Cardiac muscle cell (in vitro differentiated cells and primary cell): Measurements from ENCODE around the gene TLCD2. TPM values are rescaled to one million over a fixed set of nuclear protein-coding genes. Genes with fewer than 3 reads are reported as not detected.

Experiments used
- polyA plus RNA-seq: library from polyadenylated mRNA; unstranded; fragments of >200 nt; fragmentation: Nextera tagmentation; extraction: Ambion mirVana; gene quantifications from 2 replicates; pipeline ENCODE4 v1.2.1, GENCODE V29; 2016
- total RNA-seq: library from RNA; depleted of rRNA; stranded (reverse); fragments of >200 nt; gene quantifications from 2 replicates; pipeline ENCODE4 v1.2.3, GENCODE V29; 2016

Gene TLCD2
- total and polyA plus RNA-seq, 2 experiments from 2014 or later: 1.4 to 3.1 TPM

Other genes with a start within 250 kb of the TLCD2 start
- gene MYO1C, start 217.7 kb downstream of the TLCD2 start, total RNA-seq: 43.7 and 63.9 TPM in 2 replicates
- 34.1 and 58.4 TPM in 2 replicates for gene MYO1C, start 217.7 kb downstream of the TLCD2 start, polyA plus RNA-seq
- 22.5 and 24.6 TPM in 2 replicates for gene INPP5K, start 193.8 kb downstream of the TLCD2 start, total RNA-seq
- gene INPP5K, start 193.8 kb downstream of the TLCD2 start, polyA plus RNA-seq: 13.8 and 18.1 TPM in 2 replicates
- gene PITPNA, start 147.6 kb downstream of the TLCD2 start, total RNA-seq: 33.1 and 33.6 TPM in 2 replicates
- gene PITPNA, start 147.6 kb downstream of the TLCD2 start, polyA plus RNA-seq: 68.0 and 75.4 TPM in 2 replicates
- 3.0 and 5.3 TPM in 2 replicates for gene SLC43A2, start 81.5 kb downstream of the TLCD2 start, total RNA-seq
- 2.5 and 4.7 TPM in 2 replicates for gene SLC43A2, start 81.5 kb downstream of the TLCD2 start, polyA plus RNA-seq
- gene SCARF1, start 64.6 kb downstream of the TLCD2 start, total RNA-seq: 7.6 and 9.8 TPM in 2 replicates
- 1.8 and 3.2 TPM in 2 replicates for gene SCARF1, start 64.6 kb downstream of the TLCD2 start, polyA plus RNA-seq
- 63.0 and 79.4 TPM in 2 replicates for gene RILP, start 60.5 kb downstream of the TLCD2 start, total RNA-seq
- 31.7 and 38.9 TPM in 2 replicates for gene RILP, start 60.5 kb downstream of the TLCD2 start, polyA plus RNA-seq
- gene PRPF8, start 25.5 kb downstream of the TLCD2 start, total RNA-seq: 118 and 137 TPM in 2 replicates
- 170 and 182 TPM in 2 replicates for gene PRPF8, start 25.5 kb downstream of the TLCD2 start, polyA plus RNA-seq
- 14.2 and 23.1 TPM in 2 replicates for gene WDR81, start 14.3 kb upstream of the TLCD2 start, total RNA-seq
- gene WDR81, start 14.3 kb upstream of the TLCD2 start, polyA plus RNA-seq: 7.4 and 9.5 TPM in 2 replicates
- gene SERPINF2, start 32.5 kb upstream of the TLCD2 start, total RNA-seq: 2.2 TPM in 1 of 2 replicates, not detected in the other
- gene SERPINF2, start 32.5 kb upstream of the TLCD2 start, polyA plus RNA-seq: not detected in 2 replicates
- gene SERPINF1, start 51.7 kb upstream of the TLCD2 start, total RNA-seq: 102 and 134 TPM in 2 replicates
- gene SERPINF1, start 51.7 kb upstream of the TLCD2 start, polyA plus RNA-seq: 73.1 and 109 TPM in 2 replicates
- 7.7 and 19.2 TPM in 2 replicates for gene SMYD4, start 119.5 kb upstream of the TLCD2 start, total RNA-seq
- gene SMYD4, start 119.5 kb upstream of the TLCD2 start, polyA plus RNA-seq: 14.4 and 24.2 TPM in 2 replicates
- gene RPA1, start 119.6 kb upstream of the TLCD2 start, total RNA-seq: 42.5 and 50.0 TPM in 2 replicates
- 78.9 and 102 TPM in 2 replicates for gene RPA1, start 119.6 kb upstream of the TLCD2 start, polyA plus RNA-seq